IPS DF 6.9 (cell line): ENCODE data around the gene KCNQ1.

ENCODE experiments used
- DNase-seq: peaks from one replicate; pipeline ENCODE4 v3.0.0-alpha.2; 2013; ENCODE audit warnings: low read depth, low spot score
- H3K27ac ChIP-seq: one replicate; pipeline ENCODE4 v1.5.1; 2013; ENCODE audit warnings: low read length, control low read depth
- H3K27me3 ChIP-seq: 2 replicates; pipeline ENCODE4 v1.6.1; 2013; ENCODE audit warnings: mild to moderate bottlenecking, low read length; ENCODE audit not compliant: control insufficient read depth, insufficient read depth
- H3K36me3 ChIP-seq: 2 replicates; pipeline ENCODE4 v1.6.1; 2013; ENCODE audit warnings: low read length; ENCODE audit not compliant: control insufficient read depth, insufficient read depth
- H3K4me1 ChIP-seq: 2 replicates; pipeline ENCODE4 v1.6.1; 2013; ENCODE audit warnings: low read length; ENCODE audit not compliant: control insufficient read depth, insufficient read depth
- H3K4me3 ChIP-seq: 2 replicates; pipeline ENCODE4 v1.5.1; 2013; ENCODE audit warnings: mild to moderate bottlenecking, low read length
- H3K9me3 ChIP-seq: 2 replicates; pipeline ENCODE4 v1.6.1; 2013; ENCODE audit warnings: low read length, inconsistent platforms; ENCODE audit not compliant: control insufficient read depth, insufficient read depth
- WGBS: extraction: QIAGEN DNeasy Blood & Tissue Kit; methylation state at CpG from one replicate; pipeline ENCODE4 v1.1.7; 2013; ENCODE audit warnings: mixed read lengths, missing lambda C conversion rate; ENCODE audit not compliant: insufficient read length, insufficient coverage; 5-methylcytosine and 5-hydroxymethylcytosine counted together

Gene KCNQ1

DNA sequence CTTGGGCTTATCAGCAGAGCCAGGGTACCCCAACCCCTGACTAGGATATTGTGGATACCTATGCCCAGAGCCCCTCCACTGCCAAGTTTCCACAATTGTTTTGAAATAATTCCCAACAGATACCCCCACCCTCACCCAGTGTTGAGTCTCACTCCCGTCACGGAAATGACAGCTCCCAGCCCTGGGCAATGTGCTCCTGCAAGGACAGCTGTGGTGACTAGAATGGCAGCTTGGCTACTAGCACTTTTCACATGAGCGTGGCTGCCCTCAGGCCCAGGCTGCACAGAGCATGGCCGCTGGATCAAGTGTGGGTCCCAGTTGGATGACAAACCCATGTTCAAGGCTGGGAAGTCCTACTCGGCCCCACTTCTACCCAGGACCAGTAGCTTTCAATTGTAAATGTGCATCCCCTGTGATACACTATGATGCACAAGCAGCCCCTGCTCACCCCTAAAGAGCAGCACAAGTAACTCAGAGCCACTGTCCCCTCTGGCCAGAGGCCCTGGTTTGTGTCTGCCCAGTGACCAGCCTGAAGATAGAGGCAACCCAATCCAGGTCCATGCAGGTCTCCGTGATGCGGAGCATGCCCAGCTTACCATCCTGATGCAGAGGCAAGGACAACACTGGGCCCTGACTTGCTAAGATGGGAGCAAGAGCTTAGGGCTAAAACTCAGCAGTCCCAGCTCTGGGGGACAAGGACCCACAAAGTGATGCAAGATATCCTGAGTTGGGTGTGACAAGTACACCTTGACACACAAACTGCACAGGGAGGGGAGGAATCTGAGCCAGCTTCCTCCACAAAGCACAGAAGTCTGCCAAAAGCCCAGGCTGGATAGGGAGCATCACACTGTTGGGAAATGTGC, 241.8 kb downstream of the KCNQ1 start:
- no peak overlapping the region for H3K4me3 ChIP-seq
- no peaks in the 10 kb centered on the region; the same call in 1 of the 2 replicates for H3K36me3 ChIP-seq
- no peak overlapping the region for H3K27ac ChIP-seq
- no CpG with 5 or more reads among the region's 7 CpGs for WGBS
- peaks cover 33% of the 10 kb centered on the region for H3K4me1 ChIP-seq
- DNase-seq, result no peak
- H3K9me3 ChIP-seq, result no peaks in the 10 kb centered on the region
- no peaks in the 10 kb centered on the region for H3K27me3 ChIP-seq

DNA sequence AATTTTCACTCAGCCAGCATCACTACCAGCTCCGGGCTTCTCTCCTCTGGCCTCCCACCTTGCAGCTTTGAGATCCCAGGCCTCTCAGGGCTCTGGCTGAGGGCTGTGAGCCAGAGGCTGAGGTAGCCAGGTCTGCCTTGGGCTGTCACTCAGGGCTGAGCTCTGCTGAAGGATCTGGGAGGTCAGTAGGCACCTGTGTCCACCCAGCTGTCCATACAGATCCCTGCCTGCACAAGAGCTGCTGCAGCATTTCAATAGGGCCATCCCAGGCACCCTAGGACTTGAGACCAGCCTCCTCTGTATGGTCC, 242.4 kb downstream of the KCNQ1 start:
- Histone ChIP-seq H3K27ac (no peak overlapping the region), H3K4me3 (no peak overlapping the region), H3K36me3 (no peaks in the 10 kb centered on the region; the same call in 1 of the 2 replicates), H3K27me3 (no peaks in the 10 kb centered on the region), H3K9me3 (no peaks in the 10 kb centered on the region), H3K4me1 (peaks cover 39% of the 10 kb centered on the region)
- DNase-seq, result no peak
- WGBS, result no CpG with 5 or more reads among the region's 1 CpG

DNA sequence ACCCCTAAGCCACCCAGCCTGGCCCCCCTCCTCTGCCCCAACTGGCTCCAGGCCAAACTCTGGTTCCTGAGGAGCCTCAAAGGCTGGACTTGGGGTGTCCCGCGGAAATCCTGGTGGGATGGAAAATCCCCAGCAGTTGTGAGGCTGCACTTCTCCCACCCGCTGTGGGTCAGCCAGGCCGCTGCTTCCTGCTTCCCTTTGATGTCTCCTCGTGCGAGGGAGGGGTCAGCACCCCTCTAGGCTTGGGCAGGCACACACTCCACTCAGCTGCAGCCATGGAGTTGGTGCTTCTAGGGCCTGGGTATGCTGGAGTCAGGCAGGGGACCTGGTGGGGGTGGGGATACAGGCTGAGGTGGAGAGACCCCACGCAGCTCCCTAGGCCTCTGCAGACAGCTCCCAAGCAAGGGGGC, 243.0 kb downstream of the KCNQ1 start:
- Histone ChIP-seq H3K4me1 (peaks cover 43% of the 10 kb centered on the region), H3K4me3 (no peak overlapping the region), H3K27ac (no peak overlapping the region), H3K27me3 (no peaks in the 10 kb centered on the region), H3K9me3 (no peaks in the 10 kb centered on the region), H3K36me3 (no peaks in the 10 kb centered on the region; the same call in 1 of the 2 replicates)
- no CpG with 5 or more reads among the region's 7 CpGs for WGBS
- no peak for DNase-seq

DNA sequence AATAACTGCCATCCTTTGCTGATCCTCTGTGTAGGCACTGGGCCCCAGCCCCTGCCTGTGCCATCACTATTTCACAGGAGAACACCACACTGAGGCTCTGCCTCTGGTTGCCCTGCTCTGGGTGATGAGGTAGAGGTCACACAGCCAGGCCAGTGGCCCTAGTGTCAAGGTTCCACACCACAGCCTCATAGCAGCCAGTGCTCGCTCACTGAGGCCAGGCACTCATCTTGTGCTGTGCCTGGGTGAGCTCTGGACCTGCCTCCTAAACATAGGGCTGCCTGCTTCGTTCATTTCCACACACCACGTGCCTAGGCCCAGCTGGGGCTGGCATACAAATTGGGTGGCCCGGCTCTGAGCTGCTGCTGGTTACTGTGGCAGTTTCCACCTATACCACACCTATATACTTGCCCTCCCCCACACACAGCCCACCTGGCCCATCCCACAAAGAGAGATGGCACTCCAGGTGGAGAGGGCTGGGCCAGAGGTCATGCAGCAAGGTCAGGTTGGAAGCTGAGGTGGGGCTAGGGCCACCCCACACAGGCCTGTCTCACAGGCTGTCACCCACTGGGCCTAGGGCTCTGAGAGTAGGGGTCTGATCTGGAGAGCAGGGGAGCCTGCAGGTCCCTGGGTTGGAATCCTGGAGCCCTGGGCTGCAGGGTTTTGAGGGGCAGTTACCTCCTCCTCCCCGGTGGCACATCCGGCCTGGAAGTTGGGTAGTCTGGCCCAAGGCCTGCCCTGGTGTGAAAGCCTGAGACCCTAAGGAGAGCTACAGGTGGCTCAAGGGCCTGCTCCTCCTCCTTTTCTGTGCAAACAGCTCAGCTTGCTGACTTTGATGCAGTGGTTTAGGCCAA, 243.8 kb downstream of the KCNQ1 start:
- H3K27me3 ChIP-seq, result no peaks in the 10 kb centered on the region
- no CpG with 5 or more reads among the region's 6 CpGs for WGBS
- peaks cover 43% of the 10 kb centered on the region for H3K4me1 ChIP-seq
- DNase-seq, result no peak
- H3K4me3 ChIP-seq, result no peak overlapping the region
- no peaks in the 10 kb centered on the region for H3K9me3 ChIP-seq
- no peaks in the 10 kb centered on the region; the same call in 1 of the 2 replicates for H3K36me3 ChIP-seq
- H3K27ac ChIP-seq, result no peak overlapping the region

GRCh38 chr11:2689651-2690575, 245.1 kb downstream of the KCNQ1 start:
- H3K4me3 ChIP-seq, result no peak overlapping the region
- H3K9me3 ChIP-seq, result no peaks in the 10 kb centered on the region
- WGBS, result no CpG with 5 or more reads among the region's 8 CpGs
- no peaks in the 10 kb centered on the region; the same call in 1 of the 2 replicates for H3K36me3 ChIP-seq
- no peak overlapping the region for H3K27ac ChIP-seq
- no peak for DNase-seq
- no peaks in the 10 kb centered on the region for H3K27me3 ChIP-seq
- H3K4me1 ChIP-seq, result peaks cover 48% of the 10 kb centered on the region

GRCh38 chr11:2690596-2691354, 246.0 kb downstream of the KCNQ1 start:
- Histone ChIP-seq H3K4me1 (peaks cover 50% of the 10 kb centered on the region), H3K27me3 (no peaks in the 10 kb centered on the region), H3K27ac (no peak overlapping the region), H3K36me3 (no peaks in the 10 kb centered on the region; the same call in 1 of the 2 replicates), H3K9me3 (no peaks in the 10 kb centered on the region), H3K4me3 (no peak overlapping the region)
- WGBS, result no CpG with 5 or more reads among the region's 6 CpGs
- no peak for DNase-seq

- Histone ChIP-seq H3K4me1 (peaks cover 52% of the 10 kb centered on the region), H3K9me3 (no peaks in the 10 kb centered on the region), H3K36me3 (no peaks in the 10 kb centered on the region; the same call in 1 of the 2 replicates), H3K4me3 (no peak overlapping the region), H3K27ac (no peak overlapping the region), H3K27me3 (no peaks in the 10 kb centered on the region)
- no peak for DNase-seq
- WGBS, result no CpG with 5 or more reads among the region's 3 CpGs
Measured at GRCh38 chr11:2691355-2691761, 246.6 kb downstream of the KCNQ1 start.

DNA sequence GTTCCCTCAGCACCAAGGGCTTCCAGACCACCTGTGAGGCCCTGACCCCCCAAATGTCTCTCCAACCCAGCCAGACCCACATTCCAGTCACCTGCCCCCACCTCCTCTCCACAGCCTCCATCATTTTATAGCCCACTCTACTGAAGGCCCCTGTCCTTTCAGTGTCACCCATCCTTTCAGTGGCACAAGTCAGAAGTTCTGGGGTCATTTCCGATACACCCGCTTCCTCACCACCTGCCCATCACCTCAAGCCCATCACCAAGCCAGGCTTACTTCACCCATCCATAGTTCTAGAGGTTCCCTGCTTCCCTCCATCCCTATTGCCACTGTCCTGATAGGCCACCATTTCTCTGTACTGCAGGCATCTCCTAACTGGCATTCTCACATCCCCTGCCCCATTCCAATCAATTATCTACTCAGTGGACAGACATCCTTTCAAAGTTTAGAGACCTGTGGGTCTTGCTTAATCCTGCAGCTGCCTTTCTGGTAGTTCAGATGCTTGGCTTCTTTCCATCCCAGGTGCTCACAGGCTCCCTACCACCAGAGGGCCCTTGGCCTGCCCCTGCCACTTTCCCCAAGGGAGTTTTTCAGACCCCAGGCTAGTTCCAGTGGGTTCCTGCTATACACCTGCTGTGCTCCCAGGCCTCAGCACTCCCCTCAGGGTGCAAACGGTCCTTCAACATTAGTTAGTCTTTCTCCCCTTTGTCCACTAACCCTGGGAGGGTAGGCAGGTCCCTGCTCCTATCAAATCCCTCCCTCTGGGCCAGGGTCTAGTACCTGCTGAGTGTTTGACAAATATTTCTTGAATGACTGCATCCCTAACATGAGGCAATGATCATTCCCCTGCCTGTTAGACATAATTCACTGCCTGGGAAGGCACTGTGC, 247.4 kb downstream of the KCNQ1 start:
- Histone ChIP-seq H3K27ac (no peak overlapping the region), H3K9me3 (no peaks in the 10 kb centered on the region), H3K4me1 (peaks cover 50% of the 10 kb centered on the region), H3K27me3 (no peaks in the 10 kb centered on the region), H3K36me3 (no peaks in the 10 kb centered on the region; the same call in 1 of the 2 replicates), H3K4me3 (no peak overlapping the region)
- WGBS, result no CpG with 5 or more reads among the region's 3 CpGs
- no peak for DNase-seq
